Thoracic aorta (tissue), 2 donors: Measurements from ENCODE around the gene PHLDA3. TPM values are rescaled to one million over a fixed set of nuclear protein-coding genes. Genes with fewer than 3 reads are reported as not detected.

ENCODE experiments used
- ATAC-seq: fragments of 150-250 bp; one replicate; pipeline ENCODE4 v1.8.0; 2017; ENCODE audit warnings: low read depth; ENCODE audit not compliant: insufficient number of reproducible peaks, low FRiP score
- DNase-seq: peaks from one replicate; pipeline ENCODE4 v3.0.0-alpha.2; 2020; ENCODE audit warnings: low spot score
- H3K27ac ChIP-seq, 2 donors: fragments of 200-600 bp; sonication (generic); 1 replicate in 1 of 2; 2 replicates in 1 of 2; pipeline ENCODE4 v1.5.1; 2016; ENCODE audit warnings: mild to moderate bottlenecking in 2 of 2, moderate library complexity in 2 of 2
- H3K27me3 ChIP-seq: fragments of 200-600 bp; sonication (generic); replicated peaks from 2 replicates; pipeline ENCODE4 v1.6.0; 2016; ENCODE audit warnings: mild to moderate bottlenecking; ENCODE audit not compliant: insufficient read depth
- H3K36me3 ChIP-seq: fragments of 200-600 bp; sonication (generic); one replicate; pipeline ENCODE4 v1.5.1; 2016
- H3K4me1 ChIP-seq, 2 donors: fragments of 200-600 bp; sonication (generic); 1 replicate in 1 of 2; 2 replicates in 1 of 2; pipeline versions ENCODE4 v1.5.1 to v1.6.0; 2016; ENCODE audit warnings: low read depth in 2 of 2, mild to moderate bottlenecking in 1 of 2; ENCODE audit not compliant: control insufficient read depth in 1 of 2
- H3K4me3 ChIP-seq: fragments of 200-600 bp; sonication (generic); 2 replicates; pipeline ENCODE4 v1.5.1; 2016; ENCODE audit warnings: mild to moderate bottlenecking
- H3K9me3 ChIP-seq: fragments of 200-600 bp; sonication (generic); 2 replicates; pipeline ENCODE4 v1.5.1; 2016
- total RNA-seq, 2 donors: library from RNA; depleted of rRNA; stranded (reverse); fragments of >200 nt; gene quantifications; one replicate each; pipeline versions ENCODE4 v1.1.0 to v1.2.3, GENCODE V29; 2016
- TF ChIP-seq, protein P1 (sequence below): fragments of 200-600 bp; sonication (generic); IDR thresholded peaks from one replicate; pipeline ENCODE4 v1.5.1; 2019; ENCODE audit warnings: antibody characterized with exemption

Gene PHLDA3
- total RNA-seq, 2 donors from 2014 or later, result 65.7 to 134 TPM

- H3K27ac ChIP-seq, result no peak overlapping the region
- H3K4me3 ChIP-seq, result no peak overlapping the region
- no peaks in the 10 kb centered on the region for H3K9me3 ChIP-seq
- TF ChIP-seq, protein P1, sequence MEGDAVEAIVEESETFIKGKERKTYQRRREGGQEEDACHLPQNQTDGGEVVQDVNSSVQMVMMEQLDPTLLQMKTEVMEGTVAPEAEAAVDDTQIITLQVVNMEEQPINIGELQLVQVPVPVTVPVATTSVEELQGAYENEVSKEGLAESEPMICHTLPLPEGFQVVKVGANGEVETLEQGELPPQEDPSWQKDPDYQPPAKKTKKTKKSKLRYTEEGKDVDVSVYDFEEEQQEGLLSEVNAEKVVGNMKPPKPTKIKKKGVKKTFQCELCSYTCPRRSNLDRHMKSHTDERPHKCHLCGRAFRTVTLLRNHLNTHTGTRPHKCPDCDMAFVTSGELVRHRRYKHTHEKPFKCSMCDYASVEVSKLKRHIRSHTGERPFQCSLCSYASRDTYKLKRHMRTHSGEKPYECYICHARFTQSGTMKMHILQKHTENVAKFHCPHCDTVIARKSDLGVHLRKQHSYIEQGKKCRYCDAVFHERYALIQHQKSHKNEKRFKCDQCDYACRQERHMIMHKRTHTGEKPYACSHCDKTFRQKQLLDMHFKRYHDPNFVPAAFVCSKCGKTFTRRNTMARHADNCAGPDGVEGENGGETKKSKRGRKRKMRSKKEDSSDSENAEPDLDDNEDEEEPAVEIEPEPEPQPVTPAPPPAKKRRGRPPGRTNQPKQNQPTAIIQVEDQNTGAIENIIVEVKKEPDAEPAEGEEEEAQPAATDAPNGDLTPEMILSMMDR, result no peak
- ATAC-seq (no peak), DNase-seq (no peak)
- H3K4me1 ChIP-seq, result no peaks in the 10 kb centered on the region
- H3K36me3 ChIP-seq, result no peaks in the 10 kb centered on the region
- H3K27me3 ChIP-seq, result no peaks in the 10 kb centered on the region
These were observed 42.3 kb downstream of the PHLDA3 start for GRCh38 chr1:201426479-201427310.

DNA sequence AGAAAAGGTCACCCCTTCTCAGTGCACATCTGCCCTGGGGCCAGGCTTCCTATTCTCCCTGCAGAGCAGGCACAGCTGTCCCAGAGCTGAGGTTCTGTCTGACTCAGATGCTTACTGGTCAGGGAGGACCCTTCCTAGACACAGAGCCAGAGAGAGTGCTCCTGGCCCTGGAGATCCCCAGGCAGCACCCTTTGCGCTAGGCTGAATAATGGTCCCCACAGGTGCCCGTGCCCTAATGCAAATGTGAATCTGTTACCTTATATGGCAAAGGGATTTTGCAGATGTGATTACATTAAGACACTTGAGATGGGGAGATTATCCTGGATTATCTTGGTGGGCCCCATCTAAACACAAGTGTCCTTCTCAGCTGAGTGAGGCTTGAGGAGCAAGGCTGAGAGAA, 44.8 kb downstream of the PHLDA3 start:
- Histone ChIP-seq H3K9me3 (no peaks in the 10 kb centered on the region), H3K4me3 (no peak overlapping the region), H3K27me3 (no peaks in the 10 kb centered on the region), H3K27ac (no peak overlapping the region), H3K4me1 (no peaks in the 10 kb centered on the region), H3K36me3 (no peaks in the 10 kb centered on the region)
- TF ChIP-seq, protein P1, result no peak
- DNase-seq (no peak), ATAC-seq (no peak)

- DNase-seq (no peak), ATAC-seq (no peak)
- no peaks in the 10 kb centered on the region for H3K36me3 ChIP-seq
- no peaks in the 10 kb centered on the region for H3K9me3 ChIP-seq
- H3K27me3 ChIP-seq, result no peaks in the 10 kb centered on the region
- TF ChIP-seq, protein P1, result no peak
- H3K27ac ChIP-seq, result no peak overlapping the region
- H3K4me1 ChIP-seq, result no peaks in the 10 kb centered on the region
- H3K4me3 ChIP-seq, result no peak overlapping the region
These were observed 45.3 kb downstream of the PHLDA3 start for GRCh38 chr1:201423655-201424054.

DNA sequence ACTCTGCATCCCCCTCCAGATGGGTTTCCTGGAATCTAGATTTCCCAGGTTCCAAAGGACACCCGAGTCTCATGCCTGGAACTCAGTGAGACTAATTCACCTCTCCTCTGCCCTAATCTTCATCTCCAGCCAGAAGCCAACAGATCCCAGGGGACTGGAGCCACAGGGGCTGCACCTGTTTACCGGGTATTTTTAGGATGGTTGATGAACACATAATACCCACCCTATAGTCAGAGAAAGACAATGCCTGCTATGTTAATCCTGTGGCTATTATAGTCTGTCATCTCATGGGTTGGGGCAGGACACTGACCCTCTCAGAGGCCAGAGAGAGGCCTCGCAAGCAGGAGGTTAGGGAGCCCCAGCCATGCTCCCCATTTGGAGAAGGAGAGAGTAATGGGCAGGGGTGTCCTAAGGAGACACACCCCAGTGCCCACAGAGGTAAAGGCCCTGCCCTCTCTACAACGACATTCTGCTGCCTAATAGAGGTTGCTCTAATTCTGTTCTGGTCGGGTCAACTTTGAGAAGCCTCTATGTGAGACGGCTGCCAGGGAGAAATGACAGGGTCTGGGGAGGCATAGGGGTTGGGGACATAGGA, 46.5 kb downstream of the PHLDA3 start:
- Histone ChIP-seq H3K9me3 (no peaks in the 10 kb centered on the region), H3K36me3 (no peaks in the 10 kb centered on the region), H3K27me3 (no peaks in the 10 kb centered on the region), H3K4me3 (no peak overlapping the region), H3K27ac (no peak overlapping the region), H3K4me1 (no peaks in the 10 kb centered on the region)
- no peak for ATAC-seq
- TF ChIP-seq, protein P1, result no peak
- no peak for DNase-seq

DNA sequence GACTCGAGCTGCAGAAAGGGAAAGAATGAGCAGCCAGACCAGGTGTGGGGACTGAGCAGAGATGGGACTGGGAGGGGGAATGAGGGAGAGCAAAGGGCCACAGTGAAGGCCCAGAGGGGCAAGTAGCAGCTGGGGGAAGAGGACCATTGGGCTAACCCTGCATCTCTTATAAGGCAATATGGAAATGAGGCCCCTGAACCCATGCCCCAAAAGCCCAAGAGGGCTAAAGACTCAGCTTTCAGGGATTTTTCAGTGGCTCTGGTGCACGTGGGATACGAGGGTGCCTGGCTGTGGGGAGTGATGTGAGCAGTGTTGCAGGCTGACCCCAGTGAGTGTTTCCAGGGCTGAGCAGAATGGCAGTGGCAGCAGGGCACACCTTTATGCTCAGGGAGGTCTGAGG, 47.0 kb downstream of the PHLDA3 start:
- H3K27ac ChIP-seq, result no peak overlapping the region
- H3K36me3 ChIP-seq, result no peaks in the 10 kb centered on the region
- no peak for ATAC-seq
- no peak for DNase-seq
- H3K4me3 ChIP-seq, result no peak overlapping the region
- no peaks in the 10 kb centered on the region for H3K27me3 ChIP-seq
- H3K9me3 ChIP-seq, result no peaks in the 10 kb centered on the region
- TF ChIP-seq, protein P1, result no peak
- H3K4me1 ChIP-seq, result no peaks in the 10 kb centered on the region
